GM18526 (cell line): ENCODE data around the gene HK2.

Experiments
- POLR2A ChIP-seq: IDR thresholded peaks from 3 replicates; pipeline ENCODE4 v1.6.1; 2011; ENCODE audit not compliant: insufficient read length; ENCODE audit errors: extremely low read depth

Gene HK2

DNA sequence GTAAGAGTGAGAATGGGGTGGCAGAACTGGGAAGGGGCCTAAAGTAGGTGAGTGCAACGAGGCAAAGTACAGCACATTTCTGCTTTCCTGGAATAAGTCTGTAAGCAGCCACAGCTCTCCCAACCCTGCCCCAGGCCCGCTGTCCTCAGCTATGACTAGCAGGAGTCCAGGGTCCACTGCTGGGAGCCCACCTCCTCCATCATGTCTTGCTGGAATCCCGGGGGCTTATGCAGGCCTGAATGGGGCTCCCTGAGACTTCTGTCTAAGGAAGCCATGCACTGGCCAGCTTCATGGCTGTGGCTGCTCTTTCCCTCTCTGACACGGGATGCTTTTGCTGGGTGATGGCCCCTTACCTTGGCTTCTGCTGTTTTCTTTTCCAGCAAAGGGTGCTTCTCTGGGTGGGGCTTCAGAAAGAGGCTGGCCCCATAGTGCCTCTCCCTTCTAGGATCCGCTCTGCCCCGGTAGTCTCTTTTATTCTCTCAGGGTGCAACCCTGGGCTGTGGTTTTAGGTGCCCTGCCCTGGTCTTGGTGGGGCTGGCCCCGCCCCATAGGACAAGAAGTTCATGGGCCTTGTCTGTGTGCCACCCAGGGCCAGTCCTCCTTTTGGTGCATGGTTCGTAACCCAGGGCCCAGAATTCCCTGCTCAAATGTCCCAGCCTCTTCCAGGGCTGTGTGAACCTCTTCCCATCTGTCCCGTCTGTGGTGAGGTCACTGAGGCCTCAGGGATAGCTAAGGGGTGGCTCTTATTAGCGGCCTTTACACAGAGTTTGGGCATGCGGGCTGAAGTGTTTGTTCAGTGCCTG lies 90.7 kb downstream of the HK2 start:
- TF ChIP-seq POLR2A = no peak

DNA sequence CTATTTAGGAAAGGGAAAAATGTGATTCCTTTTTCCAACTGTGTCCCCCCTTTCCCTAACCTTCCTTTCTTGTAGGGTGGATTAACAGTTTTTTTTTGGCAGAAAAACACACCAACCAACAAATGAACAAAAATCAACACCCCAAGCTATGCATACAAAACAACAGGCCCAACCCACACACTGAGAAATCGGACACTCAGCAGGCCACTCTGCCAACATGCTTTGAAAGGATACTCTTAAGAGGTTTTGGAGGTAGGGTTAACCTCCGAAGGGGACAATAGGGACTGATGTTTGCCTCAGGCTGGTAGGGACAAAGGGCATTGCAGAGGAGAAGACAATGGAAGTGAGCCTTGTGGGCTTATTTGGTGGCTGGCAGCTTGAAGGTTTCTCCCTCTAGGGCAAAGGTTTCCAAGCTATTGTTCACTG lies 91.4 kb downstream of the HK2 start:
- TF ChIP-seq POLR2A = no peak

DNA sequence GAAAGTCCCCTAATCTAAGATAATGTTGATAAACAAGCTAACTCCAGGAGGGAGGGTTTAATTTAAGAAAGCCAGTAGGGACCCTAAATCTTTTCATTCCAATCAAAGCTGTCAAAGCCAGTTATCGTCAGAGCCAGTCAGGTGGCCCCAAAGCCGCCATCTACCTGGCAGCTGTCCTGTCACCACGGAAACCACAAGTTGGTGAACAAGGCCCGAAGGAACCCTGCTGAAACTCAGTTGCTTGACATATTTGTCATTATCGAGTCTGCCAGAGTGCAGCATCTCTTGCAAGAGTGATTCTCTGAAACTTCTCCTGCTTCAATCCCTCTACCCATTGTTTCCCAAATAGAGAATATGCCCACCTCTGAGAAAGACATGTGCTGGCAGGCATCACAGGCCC lies 93.7 kb downstream of the HK2 start:
- no peak for TF ChIP-seq POLR2A

DNA sequence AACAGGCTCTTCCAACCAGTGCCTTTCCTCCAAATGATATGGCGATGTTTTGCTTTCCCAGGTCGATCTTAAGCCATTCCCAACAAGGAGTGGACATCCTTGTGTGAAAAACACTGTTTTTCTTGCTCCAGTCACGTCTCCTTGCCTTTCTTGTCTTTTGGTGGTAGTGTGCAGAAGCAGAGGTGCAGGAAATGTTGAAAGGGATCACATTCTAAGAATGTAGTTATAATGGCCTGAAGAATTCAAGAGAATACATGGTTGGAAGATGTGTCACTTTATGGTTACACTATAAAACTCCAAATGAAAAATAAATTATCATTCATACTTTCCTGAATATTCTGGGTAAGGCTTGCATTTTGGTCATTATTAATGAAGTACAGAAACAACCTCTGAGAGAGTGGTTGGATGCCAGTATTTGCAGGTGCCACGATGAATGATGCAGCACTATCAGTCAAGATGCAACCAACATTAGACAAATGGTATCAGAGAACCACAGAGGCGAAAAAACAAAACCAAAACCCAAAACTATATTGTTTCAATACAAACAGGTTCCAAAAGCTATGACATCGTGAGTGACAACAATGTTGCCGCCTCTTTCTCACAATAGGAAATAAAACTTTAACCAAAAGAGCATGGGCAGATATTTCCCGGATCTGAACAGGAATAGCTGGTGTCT lies 97.0 kb downstream of the HK2 start:
- no peak for TF ChIP-seq POLR2A

DNA sequence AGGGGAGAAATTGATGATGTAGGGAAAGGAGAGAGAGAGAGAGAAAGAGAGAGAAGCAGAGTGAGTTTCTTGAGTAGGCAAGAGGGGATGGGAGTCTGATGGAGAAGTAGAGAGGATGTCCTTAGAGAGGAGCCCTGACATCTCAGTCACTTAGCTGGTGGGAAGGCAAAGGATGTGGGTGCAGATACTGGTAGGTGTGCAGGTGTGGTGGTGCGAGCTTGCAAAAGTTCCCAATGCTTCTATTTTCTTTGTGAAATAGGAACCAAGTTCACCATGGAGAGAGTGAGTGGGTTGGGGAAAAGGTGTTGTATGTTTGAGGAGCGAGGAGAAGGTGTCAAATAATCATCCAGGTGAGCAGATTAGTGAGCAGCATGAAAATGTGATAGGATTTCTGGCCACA lies 98.0 kb downstream of the HK2 start:
- TF ChIP-seq POLR2A = no peak

DNA sequence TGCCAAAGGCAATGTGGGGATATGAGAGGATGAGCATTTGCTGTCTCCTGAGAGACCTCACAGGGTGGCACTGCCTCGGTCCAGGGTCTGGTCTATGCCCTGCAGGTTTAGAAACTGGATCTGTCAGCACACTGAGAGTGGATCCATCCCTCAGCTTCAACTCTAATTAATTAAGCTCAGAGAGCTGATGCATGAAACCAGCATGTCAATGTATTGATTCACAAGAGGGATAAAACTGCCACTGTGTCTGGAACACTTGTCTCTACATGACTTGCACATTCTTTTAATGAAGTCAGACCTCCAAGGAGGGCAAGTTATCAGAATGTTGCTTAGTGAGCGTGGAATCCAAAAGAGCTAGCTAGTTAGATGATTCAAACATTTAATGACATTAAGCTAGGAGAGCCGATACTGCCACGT lies 102.1 kb downstream of the HK2 start:
- no peak for TF ChIP-seq POLR2A

DNA sequence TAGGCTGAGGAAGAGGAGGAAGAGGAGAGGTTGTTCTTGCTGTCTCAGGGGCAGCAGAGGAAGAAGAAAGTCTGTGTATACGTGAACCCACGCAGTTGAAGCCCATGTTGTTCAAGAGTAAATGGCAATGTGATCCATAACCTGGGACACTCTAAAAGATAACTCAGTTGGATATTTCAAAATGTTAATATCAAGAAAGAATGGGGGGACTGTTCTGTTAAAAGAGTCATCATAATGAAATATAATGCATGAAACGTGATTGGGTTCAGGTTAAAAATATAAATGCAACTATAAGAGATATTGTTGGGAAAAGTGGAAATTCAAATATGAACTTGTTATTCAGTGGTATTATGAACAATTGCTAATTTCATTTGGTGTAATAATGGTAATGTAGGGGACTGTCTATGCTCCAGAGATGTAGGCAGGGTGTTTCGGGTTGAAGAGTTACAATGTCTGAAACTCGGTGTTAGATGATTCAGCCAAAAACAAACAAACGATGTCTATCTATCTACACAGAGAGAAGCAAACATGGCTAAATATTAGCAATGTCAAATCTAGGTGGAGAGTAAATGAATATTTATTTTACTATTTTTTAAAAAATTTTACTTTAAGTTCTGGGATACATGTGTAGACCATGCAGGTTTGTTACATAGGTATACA lies 103.4 kb downstream of the HK2 start:
- TF ChIP-seq POLR2A = no peak

DNA sequence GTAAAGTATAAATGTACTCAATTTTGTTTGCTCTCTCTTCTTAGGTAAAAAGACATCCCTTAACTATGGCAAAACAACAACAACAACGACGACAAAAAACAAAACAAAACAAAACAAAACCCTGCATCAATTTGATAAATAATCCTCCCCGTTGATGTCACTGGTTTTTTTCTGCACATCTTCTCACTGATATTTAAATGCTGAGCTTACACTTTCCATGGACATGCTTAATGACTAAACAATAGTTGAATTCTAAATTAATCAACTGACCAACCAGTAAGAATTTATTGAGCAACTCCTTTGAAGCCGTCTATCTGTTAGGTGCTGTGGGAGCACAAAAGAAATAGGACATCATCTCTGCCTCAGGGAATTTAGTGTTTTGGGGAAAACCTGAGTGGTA lies 104.3 kb downstream of the HK2 start:
- no peak for TF ChIP-seq POLR2A

DNA sequence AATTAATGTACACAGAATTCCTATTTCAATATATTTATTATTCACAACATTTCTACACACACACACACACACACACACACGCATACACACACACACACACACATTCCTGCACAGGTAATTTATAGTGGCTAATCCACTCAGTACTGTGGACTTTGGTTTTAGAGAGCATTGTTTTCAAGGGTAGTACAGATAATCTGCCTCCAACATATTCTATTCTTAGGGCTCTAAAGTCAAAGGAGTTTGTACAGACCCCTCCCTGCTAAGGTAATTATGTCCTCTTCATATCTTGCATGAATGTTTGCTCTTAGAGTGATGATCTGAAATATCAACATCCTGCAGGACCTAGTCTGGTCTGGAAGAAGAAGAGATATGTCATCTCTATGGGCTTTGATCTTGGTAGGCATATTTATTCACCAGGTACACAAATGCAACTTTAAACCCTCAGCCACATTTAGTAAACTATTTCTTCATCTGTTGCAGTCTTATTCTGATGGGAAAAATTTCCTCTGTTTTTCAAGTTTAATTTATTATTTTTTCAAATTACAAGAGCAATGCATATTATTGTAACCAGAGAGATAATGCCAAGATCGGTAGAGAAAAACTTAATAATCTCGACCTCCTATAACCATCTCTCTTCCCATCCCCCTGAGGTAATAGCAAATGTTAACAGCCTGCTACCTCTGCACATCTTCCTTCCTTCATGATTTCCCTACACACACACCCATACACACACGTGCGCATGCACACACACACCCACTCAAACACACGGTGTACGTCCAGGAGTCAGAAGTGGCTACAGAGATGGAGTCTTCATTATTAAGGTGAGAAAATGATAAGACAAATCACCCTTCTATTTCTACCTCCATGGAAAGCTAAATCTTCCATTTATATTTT lies 106.2 kb downstream of the HK2 start:
- no peak for TF ChIP-seq POLR2A

DNA sequence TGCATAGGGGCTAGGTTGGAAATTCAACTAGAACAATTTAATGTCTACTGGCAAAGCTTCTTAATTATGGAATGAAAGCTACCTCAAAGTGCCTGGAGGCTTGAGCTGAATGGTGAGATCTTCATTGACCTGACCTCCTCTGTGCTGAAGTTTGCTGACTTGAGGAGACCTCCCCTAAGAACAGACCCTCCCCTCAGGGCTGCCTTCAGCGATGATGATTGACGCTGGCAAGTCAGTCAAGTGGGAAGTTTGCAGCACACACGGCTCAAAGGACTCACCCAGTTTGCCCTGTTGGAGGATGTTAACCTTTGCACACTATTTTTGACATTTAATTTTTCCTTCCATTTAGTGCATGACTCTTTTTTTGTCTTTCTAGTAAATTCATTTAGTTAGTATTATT lies 107.4 kb downstream of the HK2 start:
- TF ChIP-seq POLR2A = no peak

DNA sequence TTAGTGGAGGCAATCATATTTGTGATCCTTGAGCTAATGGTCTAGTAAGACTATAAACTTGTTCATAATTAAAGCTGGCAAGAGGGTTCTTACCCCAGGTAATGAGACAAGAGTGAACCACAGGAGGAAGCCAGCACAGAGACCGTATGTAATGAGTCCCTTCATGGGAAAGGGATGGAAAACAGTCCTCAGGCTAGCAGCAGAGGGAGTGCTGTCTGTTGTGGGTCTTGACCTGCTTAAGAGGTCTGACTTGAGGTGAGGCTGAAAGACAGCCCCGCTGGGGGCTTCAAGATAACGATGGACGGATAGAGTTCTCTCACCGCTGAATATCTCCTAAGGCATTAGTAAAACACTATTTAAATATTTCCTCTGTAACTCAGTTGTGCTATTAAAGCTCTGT lies 108.3 kb downstream of the HK2 start:
- no peak for TF ChIP-seq POLR2A
